Right lobe of liver (tissue), 4 donors: ENCODE results near the gene PGM2.

Experiments
- POLR2A ChIP-seq: fragments of 450-650 bp; IDR thresholded peaks from one replicate; pipeline ENCODE4 v1.6.1; 2017; ENCODE audit warnings: antibody characterized with exemption, mild to moderate bottlenecking
- TF ChIP-seq, protein P1 (sequence below), 4 donors: fragments of 200-600 bp in 3 of 4; fragments of 450-650 bp in 1 of 4; IDR thresholded peaks; one replicate each; pipeline versions ENCODE4 v1.5.1 to v1.8.0; 2016 to 2022; ENCODE audit warnings: antibody characterized with exemption in 4 of 4, mild to moderate bottlenecking in 2 of 4
- donor health status: DM: no; HTN: no; CAD: no.
- donor health status: DM: no; HTN: no; CAD: no.
- donor health status: DM: no; HTN: yes; CAD: no.

DNA sequence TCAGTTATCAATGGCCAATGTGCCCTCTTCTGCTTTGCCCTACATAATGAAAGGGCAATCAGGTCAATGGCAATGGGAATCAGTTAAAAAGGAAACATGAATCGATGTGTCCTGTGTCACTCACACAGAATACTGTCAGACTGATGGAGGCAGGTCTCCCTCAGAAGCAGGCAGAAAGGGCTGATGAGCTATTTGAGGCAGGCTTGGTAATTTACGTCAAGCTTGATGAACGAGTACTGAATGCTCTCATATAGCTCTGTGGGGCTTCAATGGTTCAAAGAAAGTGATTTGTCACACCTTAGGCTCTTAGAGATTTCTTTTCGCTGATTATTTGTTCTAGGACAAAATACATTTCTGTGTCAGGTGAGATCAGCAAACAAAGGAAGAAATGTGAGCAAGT, 41.8 kb downstream of the PGM2 start:
- TF ChIP-seq, protein P1, sequence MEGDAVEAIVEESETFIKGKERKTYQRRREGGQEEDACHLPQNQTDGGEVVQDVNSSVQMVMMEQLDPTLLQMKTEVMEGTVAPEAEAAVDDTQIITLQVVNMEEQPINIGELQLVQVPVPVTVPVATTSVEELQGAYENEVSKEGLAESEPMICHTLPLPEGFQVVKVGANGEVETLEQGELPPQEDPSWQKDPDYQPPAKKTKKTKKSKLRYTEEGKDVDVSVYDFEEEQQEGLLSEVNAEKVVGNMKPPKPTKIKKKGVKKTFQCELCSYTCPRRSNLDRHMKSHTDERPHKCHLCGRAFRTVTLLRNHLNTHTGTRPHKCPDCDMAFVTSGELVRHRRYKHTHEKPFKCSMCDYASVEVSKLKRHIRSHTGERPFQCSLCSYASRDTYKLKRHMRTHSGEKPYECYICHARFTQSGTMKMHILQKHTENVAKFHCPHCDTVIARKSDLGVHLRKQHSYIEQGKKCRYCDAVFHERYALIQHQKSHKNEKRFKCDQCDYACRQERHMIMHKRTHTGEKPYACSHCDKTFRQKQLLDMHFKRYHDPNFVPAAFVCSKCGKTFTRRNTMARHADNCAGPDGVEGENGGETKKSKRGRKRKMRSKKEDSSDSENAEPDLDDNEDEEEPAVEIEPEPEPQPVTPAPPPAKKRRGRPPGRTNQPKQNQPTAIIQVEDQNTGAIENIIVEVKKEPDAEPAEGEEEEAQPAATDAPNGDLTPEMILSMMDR (IDR thresholded peaks at IDR 0.05): no peak
- no peak for TF ChIP-seq POLR2A
